HG03159 (cell line): Measurements from ENCODE around the gene CREBBP.

Source experiments
- ATAC-seq: cut with Tn5 transposase; IDR thresholded peaks from one replicate; pipeline ENCODE4 v1.9.1; 2021; ENCODE audit warnings: mild to moderate bottlenecking, moderate library complexity; ENCODE audit not compliant: unreplicated experiment

The CREBBP gene

DNA sequence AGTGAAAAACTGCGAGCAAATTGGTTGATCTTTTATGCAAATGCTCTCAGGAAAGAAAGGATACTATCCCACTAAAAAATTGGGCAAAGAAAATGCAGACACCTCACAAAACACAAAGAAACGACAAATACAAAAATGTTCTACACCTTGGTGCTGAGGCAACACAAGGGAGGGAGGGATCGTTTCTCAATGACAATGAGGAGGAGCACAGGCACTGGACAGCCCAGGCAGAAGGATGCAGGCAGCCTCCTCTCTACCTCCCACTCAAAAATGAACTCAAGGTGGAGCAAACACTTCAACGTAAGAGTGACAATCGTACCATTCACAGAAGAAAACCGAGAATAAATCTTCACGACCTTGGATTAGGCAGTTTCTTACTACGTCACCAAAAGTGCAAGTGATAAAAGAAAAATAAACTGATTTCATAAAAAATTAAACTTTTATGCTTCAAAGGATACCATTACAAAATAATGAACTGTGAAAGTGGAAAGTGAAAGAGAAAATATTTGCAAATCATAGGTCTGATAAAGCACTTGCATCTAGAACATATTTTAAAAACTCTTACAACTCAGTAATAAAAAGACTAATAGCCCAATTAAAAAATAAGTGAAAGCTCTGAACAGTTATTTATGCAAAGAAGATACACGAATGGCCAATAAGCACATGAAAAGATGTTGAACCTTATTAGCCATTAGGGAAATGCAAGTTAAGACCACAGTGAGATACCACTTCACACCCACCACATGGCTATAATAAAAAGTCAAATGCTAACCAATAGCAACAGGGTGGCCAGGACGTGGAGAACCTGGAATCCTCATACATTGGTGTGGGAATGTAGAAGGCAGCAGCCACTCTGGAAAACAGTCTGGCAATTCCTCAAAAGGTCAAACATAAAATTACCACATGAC is 82.4 kb downstream of the CREBBP start:
- no peak for ATAC-seq

DNA sequence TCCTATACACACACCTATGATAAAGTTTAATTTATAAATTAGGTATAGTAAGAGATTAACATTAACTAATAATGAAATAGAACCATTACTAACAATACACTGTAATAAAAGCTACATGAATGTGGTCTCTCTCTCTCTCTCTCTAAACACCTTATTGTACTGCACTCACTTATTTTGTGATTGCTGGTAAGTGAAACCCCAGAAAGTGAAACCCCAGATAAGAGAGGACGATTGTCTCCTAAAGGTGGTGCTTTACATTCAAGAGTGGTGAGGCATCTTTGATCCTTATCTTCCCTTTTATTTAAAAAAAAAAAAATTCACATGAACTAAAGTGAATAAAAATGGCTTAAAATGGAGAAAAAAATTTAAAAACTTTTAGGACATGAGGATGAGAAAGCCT is 83.0 kb downstream of the CREBBP start:
- no peak for ATAC-seq

DNA sequence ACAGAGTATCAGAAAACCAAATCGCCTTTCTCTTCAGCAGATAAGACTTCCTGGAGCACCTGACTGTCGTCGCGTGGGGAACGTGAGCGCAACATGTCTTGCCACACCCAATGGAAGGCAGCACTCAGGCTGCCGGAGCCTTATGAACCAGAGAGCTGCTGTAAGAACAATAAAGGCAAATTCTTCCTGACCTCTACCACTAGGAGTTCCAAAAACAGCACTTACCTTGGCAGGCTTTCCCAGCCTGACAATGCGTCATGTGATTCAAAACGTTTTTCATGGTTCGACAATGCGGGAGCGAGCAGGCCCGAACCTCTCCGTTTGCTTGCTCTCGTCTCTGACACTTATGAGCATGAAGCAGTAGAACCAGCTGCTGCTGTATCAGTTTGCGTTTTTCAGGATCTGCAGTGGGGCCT is 87.3 kb downstream of the CREBBP start:
- ATAC-seq: no peak

DNA sequence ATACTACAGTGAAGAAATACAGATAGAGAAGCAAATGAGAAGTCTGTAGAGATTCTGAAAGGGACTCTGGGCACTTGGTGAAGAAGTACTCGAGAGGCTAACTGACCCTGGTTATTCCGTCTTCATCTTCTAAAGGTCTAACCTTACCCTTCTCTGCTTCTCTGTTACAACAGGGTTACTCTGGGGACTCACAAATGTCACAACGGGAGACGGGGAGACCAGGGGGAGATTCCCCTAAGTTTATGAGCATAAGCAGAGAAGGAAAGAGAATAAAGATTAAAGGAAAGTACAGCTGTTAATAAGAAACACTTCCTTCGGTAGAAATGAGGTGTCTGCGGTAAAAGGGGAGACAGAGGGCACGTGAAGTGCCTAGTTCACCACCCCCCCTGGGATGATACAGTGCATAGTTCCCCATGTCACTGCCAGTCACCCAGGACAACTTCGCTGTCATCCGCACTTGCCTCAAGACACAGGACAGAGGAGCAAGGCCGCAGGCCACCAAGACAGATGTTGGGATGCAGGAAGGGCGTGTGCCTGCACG is 88.0 kb downstream of the CREBBP start:
- ATAC-seq: no peak

DNA sequence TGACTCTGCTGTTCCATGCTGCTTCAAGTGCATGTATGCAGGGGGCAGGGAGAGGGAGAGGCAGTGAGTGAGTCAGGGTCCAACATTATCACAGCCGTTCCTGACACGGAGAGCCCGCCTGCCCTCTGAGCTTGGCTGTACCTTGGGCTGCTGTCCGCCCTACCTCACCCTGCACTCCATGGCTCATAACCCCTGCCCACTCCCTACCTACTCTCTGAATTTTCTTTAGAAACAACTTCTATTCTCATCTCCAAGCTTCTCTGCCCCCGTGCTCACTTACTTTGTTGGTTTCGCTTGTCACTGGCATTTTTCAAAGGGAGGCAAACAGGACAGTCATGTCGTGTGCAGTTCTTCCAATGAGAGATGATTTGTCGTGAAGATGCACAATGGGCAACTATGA is 88.8 kb downstream of the CREBBP start:
- ATAC-seq: no peak

DNA sequence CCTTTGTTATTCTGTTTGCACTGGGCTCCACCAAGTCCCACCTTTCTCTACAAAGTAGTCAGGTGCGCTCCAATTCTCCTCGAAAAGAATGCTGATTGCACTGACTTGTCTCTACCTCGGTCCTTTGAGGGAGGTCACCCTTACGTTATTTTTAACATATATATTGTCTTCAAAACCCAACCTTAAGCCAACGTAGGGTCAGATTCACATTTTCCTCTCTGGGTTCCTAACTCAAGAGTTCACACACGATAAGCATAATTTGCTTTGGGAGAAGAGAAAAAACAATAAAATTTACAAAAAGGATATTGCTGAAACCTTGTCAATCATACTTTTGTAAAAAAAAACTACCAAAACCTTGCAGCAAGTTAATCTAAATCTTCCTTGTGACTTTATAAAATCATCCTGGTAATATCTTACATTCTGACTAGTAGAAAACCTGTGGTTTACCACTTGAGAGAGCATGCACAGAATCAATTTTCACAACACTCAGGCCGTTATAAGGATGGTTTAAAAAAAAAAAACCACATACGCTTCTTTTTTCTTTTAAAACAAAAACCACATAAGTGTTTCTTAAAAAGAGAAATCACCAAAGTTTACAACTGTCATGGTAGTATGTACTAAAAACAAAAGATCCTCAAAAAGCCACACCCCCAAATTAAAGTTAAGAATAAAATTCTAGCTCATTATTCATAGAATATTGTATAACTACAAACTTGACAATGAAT is 91.0 kb downstream of the CREBBP start:
- ATAC-seq: no peak

DNA sequence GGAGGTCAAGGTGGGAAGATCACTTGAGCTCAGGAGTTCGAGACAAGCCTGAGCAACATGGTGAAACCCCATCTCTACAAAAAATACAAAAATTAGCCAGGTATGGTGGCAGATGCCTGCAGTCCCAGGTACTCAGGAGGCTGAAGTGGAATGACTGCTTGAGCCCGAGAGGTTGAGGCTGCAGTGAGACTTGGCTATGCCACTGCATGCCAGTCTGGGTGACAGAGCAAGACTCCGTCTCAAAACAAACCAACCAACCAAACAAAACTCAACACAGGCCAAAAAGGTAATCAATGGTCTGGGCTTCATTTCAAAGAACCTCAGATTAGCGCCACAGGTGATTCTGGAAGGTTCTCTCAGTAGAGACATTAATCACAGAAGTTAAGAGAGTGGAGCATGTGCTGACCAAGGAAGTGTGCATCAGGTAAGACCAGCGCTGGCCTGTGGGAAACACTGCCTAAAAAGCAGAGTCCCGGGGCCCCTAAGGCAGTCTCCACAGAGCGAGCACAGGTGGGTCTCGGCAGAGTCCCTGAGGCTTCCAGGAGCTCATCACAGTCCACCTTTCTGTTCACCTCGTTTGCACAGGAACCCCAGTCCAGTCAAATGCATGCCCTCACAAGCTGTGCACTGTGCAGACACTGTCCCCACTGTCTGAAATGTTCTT is 91.7 kb downstream of the CREBBP start:
- no peak for ATAC-seq

DNA sequence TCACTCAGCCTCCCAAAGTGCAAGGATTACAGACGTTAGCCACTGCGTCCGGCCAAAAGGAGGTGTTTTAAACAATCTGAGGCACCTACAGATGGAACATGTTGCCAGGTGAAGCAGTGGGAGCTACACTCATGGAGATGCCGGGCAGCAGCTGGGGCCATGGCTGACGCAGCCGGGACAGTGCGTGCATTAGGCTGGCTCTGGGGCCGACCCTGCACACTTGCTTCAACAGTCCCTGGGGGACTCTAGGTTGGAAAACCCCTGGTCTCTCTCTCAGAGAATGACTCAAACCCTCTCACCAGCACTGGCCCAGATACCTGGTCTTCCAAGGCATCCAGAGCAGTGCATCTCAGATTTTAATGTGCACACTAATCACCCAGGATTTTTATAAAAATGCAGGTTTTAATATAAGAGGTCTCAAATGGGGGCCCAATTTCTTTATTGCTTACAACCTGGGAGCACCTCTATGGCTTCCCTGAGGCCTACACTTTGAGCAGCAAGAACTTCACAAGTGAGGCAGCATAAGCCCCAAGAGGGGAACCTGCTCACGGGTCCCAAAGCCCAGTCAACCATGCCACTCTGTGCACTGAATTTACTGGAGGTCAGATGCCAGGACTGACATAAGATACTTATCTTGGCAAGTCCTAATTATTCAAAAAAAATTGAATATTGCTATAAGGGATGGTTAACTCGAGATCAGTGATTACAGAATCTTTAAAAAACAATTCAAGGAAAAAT is 92.4 kb downstream of the CREBBP start:
- ATAC-seq: peak; percentile 55

DNA sequence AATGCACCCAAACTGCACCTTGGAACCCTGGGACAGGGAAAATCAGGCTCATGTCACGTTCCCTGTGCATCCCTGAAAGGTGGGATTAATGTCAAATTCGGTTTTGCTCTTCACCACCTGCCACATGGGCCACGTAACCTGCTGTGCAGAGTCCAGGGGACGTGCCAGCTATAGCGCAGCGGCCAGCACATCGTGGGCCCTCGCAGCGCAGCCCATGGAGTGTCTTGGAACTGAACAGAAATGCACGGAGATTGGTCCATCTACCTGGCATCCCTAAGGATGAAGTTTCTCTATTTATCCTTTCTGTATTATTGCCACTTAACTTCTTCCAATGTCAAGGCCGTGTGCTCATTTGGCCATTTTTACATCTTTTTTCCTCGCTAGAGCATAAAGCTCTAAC is 95.1 kb downstream of the CREBBP start:
- ATAC-seq: no peak

DNA sequence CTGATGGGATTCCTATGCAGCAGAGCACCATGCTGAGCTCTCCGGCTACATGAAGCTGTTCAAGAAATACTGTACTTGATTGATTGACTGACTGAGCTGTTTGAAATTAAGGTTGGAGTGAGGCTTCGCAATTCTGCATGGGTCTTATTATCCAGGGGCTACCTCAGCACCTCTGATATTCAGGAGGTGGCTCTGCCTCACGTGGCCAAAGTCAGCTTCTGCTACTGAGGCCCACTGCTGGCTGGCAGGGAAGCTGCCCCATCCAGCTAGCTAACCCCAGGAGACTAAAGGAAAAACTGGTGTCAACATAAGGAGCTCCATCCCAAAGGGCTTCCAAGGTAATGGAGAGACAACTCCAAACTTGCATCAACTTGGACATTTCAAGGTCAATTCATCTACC is 97.0 kb downstream of the CREBBP start:
- ATAC-seq: no peak

DNA sequence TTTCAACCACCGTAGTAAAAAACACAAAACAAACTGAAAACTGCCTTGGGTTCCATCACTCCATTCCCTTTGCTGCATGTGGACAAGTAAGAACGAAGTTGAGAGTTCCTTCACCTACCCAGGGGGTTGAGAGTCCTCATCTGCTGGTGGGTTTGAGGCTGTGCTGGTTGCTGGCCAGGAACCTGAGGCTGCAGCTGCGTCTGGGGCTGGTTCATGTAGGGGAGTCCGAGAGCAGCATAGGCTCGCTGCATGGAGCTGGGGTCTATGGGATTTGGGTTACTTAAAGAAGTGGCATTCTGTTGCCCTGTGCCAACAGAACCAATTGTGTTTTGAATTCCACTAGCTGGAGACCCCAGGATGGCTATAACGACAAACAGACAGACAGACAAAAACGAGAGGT is 97.9 kb downstream of the CREBBP start:
- ATAC-seq: no peak

DNA sequence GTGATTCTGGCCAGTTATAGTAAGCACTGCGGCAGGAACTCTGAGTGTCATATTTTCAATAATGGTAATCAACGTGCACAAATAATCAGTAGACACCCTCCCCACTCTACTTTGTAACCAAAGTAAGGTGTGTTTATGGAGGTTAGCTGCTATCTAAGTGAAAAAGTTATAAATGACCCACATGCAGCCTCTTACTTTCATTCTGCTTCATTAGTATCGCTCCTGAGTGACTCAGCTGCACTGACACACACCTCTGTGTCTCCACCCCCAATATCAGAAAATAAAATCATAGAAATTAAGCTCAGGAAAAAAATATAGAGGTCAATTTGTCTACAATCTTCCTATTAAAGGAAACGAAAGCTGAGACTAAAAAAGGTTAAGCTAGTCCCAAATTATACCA is 99.1 kb downstream of the CREBBP start:
- no peak for ATAC-seq

DNA sequence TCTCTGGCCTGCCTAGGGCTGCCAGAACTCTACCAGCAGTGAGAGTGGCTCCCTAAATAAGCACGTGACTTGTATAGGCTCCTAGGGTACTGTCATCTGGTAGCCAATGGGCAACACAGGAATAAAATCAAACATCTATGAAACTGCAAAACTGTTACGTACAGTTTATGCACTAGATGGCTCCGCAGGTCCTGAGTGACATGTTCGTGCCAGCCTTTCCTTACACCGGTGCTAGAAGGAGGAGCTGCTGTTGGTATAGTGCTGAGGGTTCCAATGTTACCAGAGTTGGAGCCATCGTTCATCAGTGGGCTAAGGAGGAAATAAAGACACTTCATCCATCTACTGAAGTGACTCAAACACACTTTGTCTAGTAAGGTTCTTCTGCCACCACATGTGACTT is 99.9 kb downstream of the CREBBP start:
- ATAC-seq: no peak

DNA sequence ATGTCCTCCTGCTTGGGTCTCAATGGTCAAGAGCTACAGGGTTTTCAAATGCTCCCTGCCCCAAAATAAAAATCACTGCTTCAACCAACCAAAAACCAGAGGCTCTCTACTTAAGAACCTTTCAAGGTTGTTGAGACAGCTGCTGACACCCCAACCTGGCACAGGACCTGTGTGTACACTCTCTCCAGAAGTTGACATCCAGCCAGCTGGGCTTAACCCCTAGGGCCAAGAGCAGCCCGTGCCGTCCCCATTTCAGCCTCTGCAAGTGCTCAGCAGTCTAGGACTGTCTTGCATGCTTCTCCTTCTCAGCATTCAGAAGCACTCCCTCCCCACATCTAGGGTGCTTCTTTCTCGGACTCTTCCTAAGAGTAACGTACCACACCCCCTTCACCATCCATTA is 104.2 kb downstream of the CREBBP start:
- no peak for ATAC-seq

DNA sequence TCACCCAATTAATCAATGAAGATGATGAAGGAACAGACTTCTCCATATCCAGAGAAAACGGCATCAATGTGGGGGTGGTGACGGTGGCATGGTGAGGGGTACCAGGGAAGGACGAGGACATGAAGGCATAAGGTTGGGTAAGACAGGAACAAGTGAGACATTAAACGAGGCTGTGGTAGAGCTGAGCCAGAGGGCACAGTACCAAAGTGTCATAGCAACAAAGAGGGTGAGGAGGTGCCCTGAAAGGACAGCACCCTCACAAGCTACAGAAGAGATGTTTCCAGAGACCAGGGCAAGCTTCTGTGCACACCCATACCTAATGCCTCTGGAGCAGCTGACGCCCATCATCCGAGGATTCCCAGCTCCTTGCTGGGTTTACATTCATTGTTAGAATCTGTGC is 105.7 kb downstream of the CREBBP start:
- no peak for ATAC-seq

DNA sequence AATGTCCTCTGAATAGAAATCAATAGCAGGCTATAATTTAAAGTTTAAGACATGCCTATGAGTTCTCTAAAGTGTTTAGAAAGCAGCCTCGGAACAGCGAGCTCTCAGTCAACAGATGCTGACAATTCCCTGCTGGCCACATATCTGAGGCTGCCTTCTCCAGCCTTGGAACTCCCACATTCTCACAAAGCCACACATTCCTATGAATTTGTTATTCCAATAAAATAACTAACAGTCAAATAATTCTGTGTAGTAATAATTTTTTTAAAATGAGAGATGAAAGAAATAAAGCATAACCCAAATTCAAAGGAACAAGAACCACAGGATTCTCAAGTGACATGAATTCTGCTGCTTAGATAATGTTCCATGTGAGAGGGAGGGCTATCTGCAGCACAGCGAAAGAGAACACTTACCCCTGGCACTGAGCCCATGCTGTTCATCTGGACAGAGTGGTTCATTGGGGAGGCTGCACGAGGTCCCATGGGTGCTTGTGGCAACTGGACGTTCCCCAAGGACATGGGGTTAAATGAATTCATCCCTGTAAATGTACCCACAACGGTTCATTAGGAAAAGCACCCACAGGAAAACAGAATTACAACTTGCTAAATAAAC is 106.3 kb downstream of the CREBBP start:
- ATAC-seq: no peak

DNA sequence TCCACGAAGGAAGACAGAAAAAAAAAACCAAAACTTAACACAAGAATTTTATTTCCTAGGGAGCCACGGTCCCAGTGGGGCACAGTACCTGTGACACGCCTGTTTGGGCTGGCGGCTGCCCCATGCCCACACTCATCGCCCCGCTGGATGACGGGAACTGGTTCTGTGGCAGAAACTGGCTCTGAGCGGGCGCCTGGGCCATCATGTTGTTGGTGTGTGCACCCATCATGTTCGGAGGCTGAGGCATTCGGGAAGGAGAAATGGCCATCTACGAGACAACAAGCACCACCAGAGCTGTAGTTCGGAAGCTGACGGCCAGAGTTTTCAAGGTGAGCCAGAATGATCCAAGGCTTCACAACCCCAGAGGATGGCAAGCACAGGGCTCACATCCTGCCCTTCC is 106.8 kb downstream of the CREBBP start:
- ATAC-seq: no peak

DNA sequence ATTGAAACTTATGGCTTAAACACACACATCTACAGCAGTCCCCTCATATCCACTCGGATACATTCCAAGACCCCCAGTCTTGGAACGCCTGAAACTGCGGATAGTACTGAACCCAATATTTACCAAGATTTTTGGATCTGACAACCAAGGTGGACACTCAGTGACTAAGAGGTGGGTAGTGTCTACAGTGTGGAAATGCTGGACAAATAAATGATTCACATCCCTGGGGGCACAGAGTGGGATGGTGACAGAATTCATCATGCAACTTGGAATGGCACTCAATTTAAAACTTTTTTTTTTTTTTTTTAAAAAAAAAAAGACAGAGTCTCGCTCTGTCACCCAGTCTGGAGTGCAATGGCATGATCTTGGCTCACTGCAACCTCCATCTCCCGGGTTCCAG is 109.0 kb downstream of the CREBBP start:
- ATAC-seq: no peak

DNA sequence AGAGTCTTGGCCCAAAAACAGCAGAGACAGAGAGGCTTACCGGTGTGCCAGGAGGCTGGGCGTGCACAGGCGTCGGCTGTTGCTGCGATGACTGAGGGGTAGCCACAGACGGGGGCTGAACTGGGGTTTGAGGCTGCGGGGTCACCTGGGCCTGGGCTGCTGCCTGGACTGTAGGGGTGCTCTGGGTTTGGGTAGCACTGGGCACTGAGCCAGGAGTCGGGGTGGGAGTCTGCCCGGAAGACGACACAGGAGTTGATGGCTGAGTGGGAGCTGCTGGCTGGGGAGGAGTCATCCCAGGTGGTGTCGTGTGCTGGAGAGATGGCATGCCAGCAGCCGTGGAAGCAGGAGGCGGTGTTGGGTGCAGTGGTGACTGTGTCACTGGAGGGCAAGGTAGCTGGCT is 110.0 kb downstream of the CREBBP start:
- no peak for ATAC-seq

DNA sequence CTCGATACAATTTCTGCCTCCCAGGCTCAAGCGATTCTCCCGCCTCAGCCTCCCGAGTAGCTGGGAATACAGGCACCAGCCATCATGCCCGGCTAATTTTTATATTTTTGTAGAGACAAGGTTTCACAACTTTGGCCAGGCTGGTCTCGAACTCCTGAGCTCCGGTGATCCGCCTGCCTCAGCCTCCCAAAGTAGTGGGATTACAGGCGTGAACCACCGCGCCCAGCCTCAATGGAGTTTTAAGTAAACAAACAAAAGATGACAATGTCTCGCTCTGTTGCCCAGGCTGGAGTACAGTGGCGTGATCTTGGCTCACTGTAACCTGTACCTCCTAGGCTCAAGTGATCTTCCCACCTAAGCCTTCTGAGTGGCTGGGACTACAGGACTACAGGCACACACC is 110.6 kb downstream of the CREBBP start:
- no peak for ATAC-seq
